Ishikawa (cell line): ENCODE results near the gene ACTRT2.
A peak's percentile ranks its signal among the peaks of the same experiment; 100 is the strongest.

Source experiments
- CEBPB ChIP-seq: IDR thresholded peaks from 2 replicates; pipeline ENCODE4 v1.6.1; 2012
- CREB1 ChIP-seq: IDR thresholded peaks from 2 replicates; pipeline ENCODE4 v1.6.1; 2012; ENCODE audit warnings: low read depth
- EGR1 ChIP-seq: IDR thresholded peaks from 2 replicates; pipeline ENCODE4 v1.6.1; 2012
- EP300 ChIP-seq: IDR thresholded peaks from 2 replicates; pipeline ENCODE4 v1.6.1; 2012; ENCODE audit warnings: borderline replicate concordance
- FOXM1 ChIP-seq: IDR thresholded peaks from 2 replicates; pipeline ENCODE4 v1.6.1; 2012; ENCODE audit warnings: low read depth, borderline replicate concordance
- MAX ChIP-seq: IDR thresholded peaks from 2 replicates; pipeline ENCODE4 v1.6.1; 2012
- NFIC ChIP-seq: IDR thresholded peaks from 2 replicates; pipeline ENCODE4 v1.6.1; 2012
- RAD21 ChIP-seq: IDR thresholded peaks from 2 replicates; pipeline ENCODE4 v1.6.1; 2012; ENCODE audit warnings: low read depth
- TAF1 ChIP-seq: IDR thresholded peaks from 2 replicates; pipeline ENCODE4 v1.6.1; 2012; ENCODE audit warnings: low read depth, mild to moderate bottlenecking
- TCF12 ChIP-seq: IDR thresholded peaks from 2 replicates; pipeline ENCODE4 v1.6.1; 2012; ENCODE audit warnings: low read depth
- TEAD4 ChIP-seq: IDR thresholded peaks from 2 replicates; pipeline ENCODE4 v1.6.1; 2012
- YY1 ChIP-seq: IDR thresholded peaks from 2 replicates; pipeline ENCODE4 v1.6.1; 2012; ENCODE audit warnings: low read depth
- ZBTB7A ChIP-seq: IDR thresholded peaks from 2 replicates; pipeline ENCODE4 v1.6.1; 2012; ENCODE audit warnings: low read depth
- TF ChIP-seq, protein P1 (sequence below): IDR thresholded peaks from 2 replicates; pipeline ENCODE4 v1.6.1; 2012
- TF ChIP-seq, protein P2 (sequence below): IDR thresholded peaks from 2 replicates; pipeline ENCODE4 v1.6.1; 2012; ENCODE audit warnings: low read depth, mild to moderate bottlenecking

The ACTRT2 gene

GRCh38 chr1:3011127-3011526, 10.1 kb upstream of the ACTRT2 start:
- no peak for TF ChIP-seq TCF12
- TF ChIP-seq, protein P1, sequence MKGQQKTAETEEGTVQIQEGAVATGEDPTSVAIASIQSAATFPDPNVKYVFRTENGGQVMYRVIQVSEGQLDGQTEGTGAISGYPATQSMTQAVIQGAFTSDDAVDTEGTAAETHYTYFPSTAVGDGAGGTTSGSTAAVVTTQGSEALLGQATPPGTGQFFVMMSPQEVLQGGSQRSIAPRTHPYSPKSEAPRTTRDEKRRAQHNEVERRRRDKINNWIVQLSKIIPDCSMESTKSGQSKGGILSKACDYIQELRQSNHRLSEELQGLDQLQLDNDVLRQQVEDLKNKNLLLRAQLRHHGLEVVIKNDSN: no peak
- no peak for TF ChIP-seq FOXM1
- no peak for TF ChIP-seq MAX
- TF ChIP-seq, protein P2, sequence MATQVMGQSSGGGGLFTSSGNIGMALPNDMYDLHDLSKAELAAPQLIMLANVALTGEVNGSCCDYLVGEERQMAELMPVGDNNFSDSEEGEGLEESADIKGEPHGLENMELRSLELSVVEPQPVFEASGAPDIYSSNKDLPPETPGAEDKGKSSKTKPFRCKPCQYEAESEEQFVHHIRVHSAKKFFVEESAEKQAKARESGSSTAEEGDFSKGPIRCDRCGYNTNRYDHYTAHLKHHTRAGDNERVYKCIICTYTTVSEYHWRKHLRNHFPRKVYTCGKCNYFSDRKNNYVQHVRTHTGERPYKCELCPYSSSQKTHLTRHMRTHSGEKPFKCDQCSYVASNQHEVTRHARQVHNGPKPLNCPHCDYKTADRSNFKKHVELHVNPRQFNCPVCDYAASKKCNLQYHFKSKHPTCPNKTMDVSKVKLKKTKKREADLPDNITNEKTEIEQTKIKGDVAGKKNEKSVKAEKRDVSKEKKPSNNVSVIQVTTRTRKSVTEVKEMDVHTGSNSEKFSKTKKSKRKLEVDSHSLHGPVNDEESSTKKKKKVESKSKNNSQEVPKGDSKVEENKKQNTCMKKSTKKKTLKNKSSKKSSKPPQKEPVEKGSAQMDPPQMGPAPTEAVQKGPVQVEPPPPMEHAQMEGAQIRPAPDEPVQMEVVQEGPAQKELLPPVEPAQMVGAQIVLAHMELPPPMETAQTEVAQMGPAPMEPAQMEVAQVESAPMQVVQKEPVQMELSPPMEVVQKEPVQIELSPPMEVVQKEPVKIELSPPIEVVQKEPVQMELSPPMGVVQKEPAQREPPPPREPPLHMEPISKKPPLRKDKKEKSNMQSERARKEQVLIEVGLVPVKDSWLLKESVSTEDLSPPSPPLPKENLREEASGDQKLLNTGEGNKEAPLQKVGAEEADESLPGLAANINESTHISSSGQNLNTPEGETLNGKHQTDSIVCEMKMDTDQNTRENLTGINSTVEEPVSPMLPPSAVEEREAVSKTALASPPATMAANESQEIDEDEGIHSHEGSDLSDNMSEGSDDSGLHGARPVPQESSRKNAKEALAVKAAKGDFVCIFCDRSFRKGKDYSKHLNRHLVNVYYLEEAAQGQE: no peak
- TF ChIP-seq YY1: no peak
- no peak for TF ChIP-seq NFIC

DNA sequence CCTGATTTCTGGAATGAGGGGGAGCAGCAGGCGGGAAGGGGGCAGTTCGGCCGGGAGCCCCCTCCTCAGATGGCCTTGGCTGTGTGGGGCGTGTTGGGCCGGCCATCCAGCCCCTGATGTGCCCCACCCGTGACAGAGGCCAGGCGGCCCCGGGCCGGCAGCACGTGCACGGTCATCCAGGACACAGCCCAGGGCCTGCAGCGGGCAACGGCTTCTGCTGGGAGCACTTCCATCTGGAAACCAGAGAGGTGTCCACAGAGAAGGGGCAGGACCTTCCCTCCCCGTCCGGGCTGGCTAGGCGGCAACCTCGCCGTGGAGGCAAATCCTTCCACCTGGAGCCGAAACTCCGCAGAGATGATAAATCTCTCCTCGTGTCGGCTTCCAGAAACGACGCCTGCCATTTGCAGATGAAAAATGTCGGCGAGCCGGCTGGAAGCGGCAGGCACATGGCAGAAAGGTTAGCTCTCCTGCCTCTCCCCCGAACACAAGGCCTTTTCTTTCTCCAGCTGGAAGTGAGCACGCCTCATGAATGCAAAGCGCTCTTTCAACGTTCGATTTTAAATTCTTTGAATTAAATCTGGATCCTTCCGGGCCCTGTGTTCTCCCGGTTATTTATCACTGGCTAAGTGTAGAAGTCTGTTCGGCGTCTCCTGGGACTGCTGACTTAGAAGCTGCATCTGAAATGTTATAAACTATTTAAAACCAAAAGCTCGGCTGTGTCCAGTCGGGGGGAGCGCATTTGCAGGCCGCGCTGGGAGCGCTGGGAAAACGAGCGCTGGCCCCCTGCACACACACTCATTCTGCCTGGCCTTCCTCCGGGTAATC, 9.4 kb upstream of the ACTRT2 start:
- TF ChIP-seq, protein P2: no peak
- TF ChIP-seq EP300 (no peak), YY1 (no peak), TAF1 (no peak), TCF12 (no peak), ZBTB7A (no peak), CREB1 (no peak), RAD21 (no peak), TEAD4 (no peak), CEBPB (no peak), NFIC (no peak), FOXM1 (no peak), EGR1 (no peak), MAX (no peak)
- TF ChIP-seq, protein P1: no peak

GRCh38 chr1:3012456-3013291, 8.6 kb upstream of the ACTRT2 start:
- no peak for TF ChIP-seq CREB1
- TF ChIP-seq TEAD4: no peak
- peak; percentile 53; the same call in 1 of the 2 replicates for TF ChIP-seq RAD21

- TF ChIP-seq ZBTB7A (no peak), TCF12 (no peak)
Observed at GRCh38 chr1:3013371-3014049, 7.8 kb upstream of the ACTRT2 start.

DNA sequence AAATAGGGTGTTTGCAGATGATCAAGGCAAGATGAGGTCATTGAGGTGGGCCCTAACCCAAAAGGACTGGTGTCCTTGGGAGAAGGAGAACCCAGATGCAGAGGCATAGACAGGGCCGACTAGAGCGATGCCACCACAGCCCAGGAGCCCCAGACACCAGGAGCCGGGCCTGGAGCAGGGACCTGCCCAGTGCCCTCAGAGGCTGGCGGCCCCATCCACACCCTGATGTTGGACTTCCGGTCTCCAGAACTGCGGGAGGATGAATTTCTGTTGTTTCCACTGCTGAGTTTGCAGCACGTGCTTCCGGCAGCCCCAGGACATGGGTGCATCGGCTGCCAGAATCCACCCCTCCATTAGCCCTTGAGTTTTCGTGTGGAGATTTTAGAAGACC, 7.2 kb upstream of the ACTRT2 start:
- TF ChIP-seq TAF1 (no peak), TEAD4 (no peak), MAX (no peak), FOXM1 (no peak)
